Progenitor cell of endocrine pancreas (in vitro differentiated cells): ENCODE data around the gene COLGALT1. TPM values are rescaled to one million over a fixed set of nuclear protein-coding genes. Genes with fewer than 3 reads are reported as not detected.

Source experiments
- DNase-seq: peaks from one replicate; pipeline ENCODE4 v3.0.0; 2021; ENCODE audit warnings: low spot score; ENCODE audit not compliant: unreplicated experiment
- H3K27ac Mint-ChIP-seq: 2 replicates; pipeline ENCODE4 v1.8.0; 2021; ENCODE audit warnings: mild to moderate bottlenecking, moderate library complexity, mixed read lengths
- H3K27me3 Mint-ChIP-seq: 2 replicates; pipeline ENCODE4 v1.8.0; 2021; ENCODE audit warnings: mixed read lengths
- H3K36me3 Mint-ChIP-seq: 2 replicates; pipeline ENCODE4 v1.8.0; 2022; ENCODE audit warnings: mixed read lengths; ENCODE audit not compliant: insufficient read depth
- H3K4me1 Mint-ChIP-seq: 2 replicates; pipeline ENCODE4 v1.8.0; 2021; ENCODE audit warnings: low read depth, mixed read lengths
- H3K4me3 Mint-ChIP-seq: 2 replicates; pipeline ENCODE4 v1.8.0; 2021; ENCODE audit warnings: low read depth, mild to moderate bottlenecking, moderate library complexity, mixed read lengths
- H3K9me3 Mint-ChIP-seq: 2 replicates; pipeline ENCODE4 v1.8.0; 2021; ENCODE audit warnings: low read depth, mixed read lengths
- total RNA-seq: library from RNA; stranded (reverse); gene quantifications from 2 replicates; pipeline ENCODE4 v1.2.1, GENCODE V29; 2021
- TF ChIP-seq, protein P1 (sequence below): fragments of 200-600 bp; sonication (generic); IDR thresholded peaks from one replicate; pipeline ENCODE4 v1.5.0; 2021; ENCODE audit warnings: antibody characterized with exemption, mild to moderate bottlenecking; ENCODE audit not compliant: unreplicated experiment

COLGALT1 gene
- total RNA-seq, 1 donor from 2014 or later: 54.3 TPM

DNA sequence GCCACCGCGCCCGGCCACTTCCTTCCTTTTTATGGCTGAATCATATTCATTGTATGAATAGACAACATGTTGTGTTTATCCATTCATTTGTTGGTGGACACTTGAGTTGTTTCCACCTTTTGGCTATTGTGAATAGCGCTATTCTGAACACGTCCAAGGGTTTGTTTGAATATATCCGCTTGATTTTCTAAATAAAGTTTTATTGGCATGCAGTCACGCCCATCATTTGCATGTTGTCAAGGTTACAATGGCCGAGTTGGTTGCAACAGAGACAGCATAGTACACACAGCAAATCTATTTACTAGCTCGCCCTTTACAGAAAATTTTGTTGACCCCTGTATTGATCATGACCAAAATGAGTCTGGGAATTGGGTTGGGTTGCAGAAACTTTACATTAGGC lies 43.5 kb downstream of the COLGALT1 start:
- no peak for DNase-seq
- Mint-ChIP-seq H3K27ac (no peak overlapping the region), H3K36me3 (no peaks in the 10 kb centered on the region), H3K9me3 (no peaks in the 10 kb centered on the region), H3K27me3 (peaks cover 29% of the 10 kb centered on the region), H3K4me1 (no peaks in the 10 kb centered on the region), H3K4me3 (no peak overlapping the region)
- TF ChIP-seq, protein P1, sequence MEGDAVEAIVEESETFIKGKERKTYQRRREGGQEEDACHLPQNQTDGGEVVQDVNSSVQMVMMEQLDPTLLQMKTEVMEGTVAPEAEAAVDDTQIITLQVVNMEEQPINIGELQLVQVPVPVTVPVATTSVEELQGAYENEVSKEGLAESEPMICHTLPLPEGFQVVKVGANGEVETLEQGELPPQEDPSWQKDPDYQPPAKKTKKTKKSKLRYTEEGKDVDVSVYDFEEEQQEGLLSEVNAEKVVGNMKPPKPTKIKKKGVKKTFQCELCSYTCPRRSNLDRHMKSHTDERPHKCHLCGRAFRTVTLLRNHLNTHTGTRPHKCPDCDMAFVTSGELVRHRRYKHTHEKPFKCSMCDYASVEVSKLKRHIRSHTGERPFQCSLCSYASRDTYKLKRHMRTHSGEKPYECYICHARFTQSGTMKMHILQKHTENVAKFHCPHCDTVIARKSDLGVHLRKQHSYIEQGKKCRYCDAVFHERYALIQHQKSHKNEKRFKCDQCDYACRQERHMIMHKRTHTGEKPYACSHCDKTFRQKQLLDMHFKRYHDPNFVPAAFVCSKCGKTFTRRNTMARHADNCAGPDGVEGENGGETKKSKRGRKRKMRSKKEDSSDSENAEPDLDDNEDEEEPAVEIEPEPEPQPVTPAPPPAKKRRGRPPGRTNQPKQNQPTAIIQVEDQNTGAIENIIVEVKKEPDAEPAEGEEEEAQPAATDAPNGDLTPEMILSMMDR: no peak

GRCh38 chr19:17599780-17600179 lies 44.3 kb downstream of the COLGALT1 start:
- no peak overlapping the region for H3K27ac Mint-ChIP-seq
- H3K27me3 Mint-ChIP-seq: peaks cover 37% of the 10 kb centered on the region
- TF ChIP-seq, protein P1: no peak
- no peaks in the 10 kb centered on the region for H3K9me3 Mint-ChIP-seq
- DNase-seq: no peak
- no peak overlapping the region for H3K4me3 Mint-ChIP-seq
- H3K4me1 Mint-ChIP-seq: no peaks in the 10 kb centered on the region
- no peaks in the 10 kb centered on the region for H3K36me3 Mint-ChIP-seq

GRCh38 chr19:17601683-17602082 lies 46.2 kb downstream of the COLGALT1 start:
- TF ChIP-seq, protein P1: no peak
- DNase-seq: no peak
- H3K27me3 Mint-ChIP-seq: peaks cover 46% of the 10 kb centered on the region
- no peak overlapping the region for H3K27ac Mint-ChIP-seq
- no peak overlapping the region for H3K4me3 Mint-ChIP-seq
- no peaks in the 10 kb centered on the region for H3K9me3 Mint-ChIP-seq
- no peaks in the 10 kb centered on the region for H3K4me1 Mint-ChIP-seq
- H3K36me3 Mint-ChIP-seq: no peaks in the 10 kb centered on the region

DNA sequence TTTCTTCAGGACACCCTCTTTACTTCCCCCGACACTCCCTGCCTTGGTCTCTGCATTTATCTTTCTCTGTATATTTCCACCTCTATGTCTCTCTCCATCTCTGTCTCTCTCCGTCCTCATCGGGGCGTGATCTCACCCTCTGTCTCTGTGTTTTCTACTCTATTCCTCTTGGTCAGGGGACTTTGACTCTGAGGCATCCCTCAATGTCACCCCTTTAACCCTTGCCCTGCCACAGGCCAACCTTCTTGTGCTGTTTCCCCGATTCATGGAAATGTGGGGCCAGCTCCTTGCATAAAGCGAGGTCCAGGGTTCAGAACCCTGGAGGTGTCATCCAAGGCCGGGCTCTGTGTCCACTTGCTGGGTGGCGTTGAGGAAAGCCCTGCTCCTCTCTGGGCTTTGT lies 46.8 kb downstream of the COLGALT1 start:
- TF ChIP-seq, protein P1: no peak

GRCh38 chr19:17602872-17603510 lies 47.5 kb downstream of the COLGALT1 start:
- H3K27ac Mint-ChIP-seq: no peak overlapping the region
- TF ChIP-seq, protein P1: no peak

More for the DNA sequence above, 46.8 kb downstream of the COLGALT1 start:
- DNase-seq: no peak
- no peaks in the 10 kb centered on the region for H3K36me3 Mint-ChIP-seq
- H3K9me3 Mint-ChIP-seq: no peaks in the 10 kb centered on the region
- no peak overlapping the region for H3K27ac Mint-ChIP-seq
- peaks cover 49% of the 10 kb centered on the region for H3K27me3 Mint-ChIP-seq
- no peaks in the 10 kb centered on the region for H3K4me1 Mint-ChIP-seq
- no peak overlapping the region for H3K4me3 Mint-ChIP-seq

More at GRCh38 chr19:17602872-17603510, 47.5 kb downstream of the COLGALT1 start:
- Mint-ChIP-seq H3K27me3 (peaks cover 52% of the 10 kb centered on the region), H3K4me3 (no peak overlapping the region), H3K36me3 (no peaks in the 10 kb centered on the region), H3K4me1 (no peaks in the 10 kb centered on the region), H3K9me3 (no peaks in the 10 kb centered on the region)
- no peak for DNase-seq
